Measurements from ENCODE around the gene APC.

Gene APC

DNA sequence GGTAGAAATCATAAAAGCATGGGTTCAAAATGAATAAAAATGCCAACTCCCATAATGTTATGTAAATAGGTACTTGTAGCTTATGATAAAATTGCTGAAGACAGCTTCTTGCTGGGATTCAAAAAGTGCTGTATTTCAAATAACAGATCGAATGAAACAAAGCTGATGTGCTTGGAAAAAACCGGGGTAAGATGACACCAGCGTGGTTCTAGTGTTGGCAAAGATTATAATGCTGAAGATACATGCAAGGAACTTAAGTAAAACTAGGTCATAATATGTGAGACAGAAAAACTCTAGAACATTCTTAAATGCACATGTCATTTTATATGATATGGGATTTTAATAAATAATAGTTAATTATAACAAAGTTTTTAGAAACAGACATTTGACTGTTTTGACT, 44.4 kb upstream of the APC start:
- no peak overlapping the region for H3K4me3 ChIP-seq (ENCODE audit: control insufficient read depth in 1 of 7, extremely low read depth in 1 of 7, insufficient read depth in 4 of 7, low read depth in 2 of 7, low read length in 6 of 7)
- H3K9me3 ChIP-seq (ENCODE audit: control extremely low read depth in 1 of 5, control insufficient read depth in 4 of 5, insufficient read depth in 2 of 5, low read depth in 1 of 5, low read length in 4 of 5), result no peaks in the 10 kb centered on the region
- CTCF ChIA-PET, result interaction anchor here (1.0 to 5.3 kb wide), 4 partner anchors 43 to 145 kb away, joined by 3 to 48 read pairs (median 3); no protein-coding TSS in a partner anchor
- H3K27me3 ChIP-seq (replicated peaks in 2 of 5; ENCODE audit: control insufficient read depth in 4 of 5, insufficient read depth in 5 of 5, low read length in 4 of 5), result peaks cover 0 to 2% (median 0%) of the 10 kb centered on the region in 5 experiments
- no peak for DNase-seq
- H3K36me3 ChIP-seq (ENCODE audit: control insufficient read depth in 4 of 4, insufficient read depth in 4 of 4, low read length in 3 of 4), result no peaks in the 10 kb centered on the region
- WGBS (ENCODE audit: insufficient coverage), result 100% methylated on average over 3 of the region's 3 CpGs
- POLR2A ChIA-PET, result interaction anchor here (0.6 kb wide), 2 partner anchors 66 to 906 kb away, joined by 3 to 4 read pairs; no protein-coding TSS in a partner anchor
- peaks cover 0 to 6% (median 0%) of the 10 kb centered on the region in 4 experiments for H3K4me1 ChIP-seq (ENCODE audit: control extremely low read depth in 1 of 4, control insufficient read depth in 4 of 4, insufficient read depth in 4 of 4, low read length in 3 of 4)
- H3K27ac ChIP-seq (ENCODE audit: insufficient read depth in 1 of 2, low read depth in 1 of 2, low read length in 2 of 2, poor library complexity in 1 of 2, severe bottlenecking in 2 of 2), result no peak overlapping the region

DNA sequence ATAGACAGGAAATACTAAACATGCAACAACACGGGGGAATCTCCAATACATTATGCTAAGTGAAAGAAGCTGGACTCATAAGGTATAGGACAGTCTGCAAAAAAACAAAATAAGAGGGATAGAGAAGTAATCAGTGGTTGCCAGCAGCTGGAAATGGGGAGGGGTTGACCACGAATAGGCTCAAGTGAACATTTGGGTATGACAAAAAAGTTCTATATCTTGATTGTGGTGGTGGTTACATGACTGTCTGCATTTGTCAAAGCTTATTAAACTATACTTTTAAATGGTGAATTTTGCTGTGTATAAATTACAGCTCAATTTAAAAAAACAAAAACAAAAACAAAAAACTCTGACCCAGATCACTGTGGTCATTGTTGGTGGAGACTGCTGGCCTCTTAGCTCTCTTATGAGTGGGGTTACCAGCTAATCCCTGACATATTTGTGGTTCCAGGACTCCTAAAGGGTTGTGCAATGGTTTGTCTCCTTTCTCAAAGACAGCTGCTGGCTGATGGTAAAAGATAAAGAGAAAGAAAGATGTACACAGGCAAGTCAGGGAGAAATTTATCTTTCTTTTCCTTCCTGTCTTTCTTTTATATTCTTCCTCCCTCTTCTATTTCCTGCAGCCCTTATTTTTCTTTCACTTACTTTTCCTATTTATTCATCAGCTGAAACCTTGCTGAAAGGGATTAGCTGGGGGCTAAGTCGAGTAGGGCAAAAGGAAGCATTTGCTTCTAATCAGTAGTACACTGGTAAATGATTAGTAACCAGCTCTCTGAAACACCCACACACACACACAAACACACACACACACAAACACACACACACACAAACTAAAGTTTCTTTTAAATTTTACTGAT, 42.6 kb upstream of the APC start:
- ChIA-PET CTCF (interaction anchor here (0.8 to 1.4 kb wide), 6 partner anchors 13 to 80 kb away, joined by 3 to 5 read pairs (median 3); no protein-coding TSS in a partner anchor), POLR2A (no interaction called here)
- Histone ChIP-seq H3K36me3 (ENCODE audit: control insufficient read depth in 4 of 4, insufficient read depth in 4 of 4, low read length in 3 of 4) (no peaks in the 10 kb centered on the region), H3K4me3 (ENCODE audit: control insufficient read depth in 1 of 7, extremely low read depth in 1 of 7, insufficient read depth in 4 of 7, low read depth in 2 of 7, low read length in 6 of 7) (no peak overlapping the region), H3K4me1 (ENCODE audit: control extremely low read depth in 1 of 4, control insufficient read depth in 4 of 4, insufficient read depth in 4 of 4, low read length in 3 of 4) (peaks cover 0 to 6% (median 0%) of the 10 kb centered on the region in 4 experiments), H3K27ac (ENCODE audit: insufficient read depth in 1 of 2, low read depth in 1 of 2, low read length in 2 of 2, poor library complexity in 1 of 2, severe bottlenecking in 2 of 2) (peak overlapping the region in 1 of 2 experiments; percentile 44), H3K9me3 (ENCODE audit: control extremely low read depth in 1 of 5, control insufficient read depth in 4 of 5, insufficient read depth in 2 of 5, low read depth in 1 of 5, low read length in 4 of 5) (no peaks in the 10 kb centered on the region), H3K27me3 (replicated peaks in 2 of 5; ENCODE audit: control insufficient read depth in 4 of 5, insufficient read depth in 5 of 5, low read length in 4 of 5) (peaks cover 0 to 2% (median 0%) of the 10 kb centered on the region in 5 experiments)
- peak in 2 of 3 donors; percentile 64 to 77 for DNase-seq
- WGBS (ENCODE audit: insufficient coverage), result no CpG with 5 or more reads among the region's 3 CpGs

DNA sequence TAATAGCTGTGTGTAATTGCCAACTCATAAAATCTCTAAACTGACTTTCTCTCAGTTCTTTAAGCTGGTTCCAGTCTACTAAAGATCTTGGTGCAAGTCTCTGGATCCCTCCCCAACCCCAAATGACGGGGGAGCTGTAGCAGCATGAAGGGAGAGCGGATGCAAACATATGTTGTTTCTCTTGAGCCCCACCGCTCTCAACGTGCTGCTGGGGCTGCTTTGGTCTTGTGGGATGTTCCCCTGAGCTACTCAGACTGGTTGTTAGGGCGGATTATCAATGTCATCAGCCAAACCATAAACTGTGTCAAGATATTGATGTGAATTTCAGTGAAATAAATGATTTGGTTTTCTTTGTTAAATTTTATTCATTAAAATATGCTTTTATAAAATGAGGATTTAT, 40.9 kb upstream of the APC start:
- Histone ChIP-seq H3K27me3 (replicated peaks in 2 of 5; ENCODE audit: control insufficient read depth in 4 of 5, insufficient read depth in 5 of 5, low read length in 4 of 5) (peaks cover 0 to 2% (median 0%) of the 10 kb centered on the region in 5 experiments), H3K4me1 (ENCODE audit: control extremely low read depth in 1 of 4, control insufficient read depth in 4 of 4, insufficient read depth in 4 of 4, low read length in 3 of 4) (peaks cover 0 to 6% (median 0%) of the 10 kb centered on the region in 4 experiments), H3K4me3 (ENCODE audit: control insufficient read depth in 1 of 7, extremely low read depth in 1 of 7, insufficient read depth in 4 of 7, low read depth in 2 of 7, low read length in 6 of 7) (no peak overlapping the region), H3K9me3 (ENCODE audit: control extremely low read depth in 1 of 5, control insufficient read depth in 4 of 5, insufficient read depth in 2 of 5, low read depth in 1 of 5, low read length in 4 of 5) (no peaks in the 10 kb centered on the region), H3K36me3 (ENCODE audit: control insufficient read depth in 4 of 4, insufficient read depth in 4 of 4, low read length in 3 of 4) (no peaks in the 10 kb centered on the region), H3K27ac (ENCODE audit: insufficient read depth in 1 of 2, low read depth in 1 of 2, low read length in 2 of 2, poor library complexity in 1 of 2, severe bottlenecking in 2 of 2) (no peak overlapping the region)
- ChIA-PET CTCF (interaction anchor here (0.7 to 1.6 kb wide), 3 partner anchors 40 to 299 kb away, joined by 3 to 5 read pairs (median 3); no protein-coding TSS in a partner anchor), POLR2A (no interaction called here)
- WGBS (ENCODE audit: insufficient coverage), result no CpG with 5 or more reads among the region's 5 CpGs
- DNase-seq, result no peak

DNA sequence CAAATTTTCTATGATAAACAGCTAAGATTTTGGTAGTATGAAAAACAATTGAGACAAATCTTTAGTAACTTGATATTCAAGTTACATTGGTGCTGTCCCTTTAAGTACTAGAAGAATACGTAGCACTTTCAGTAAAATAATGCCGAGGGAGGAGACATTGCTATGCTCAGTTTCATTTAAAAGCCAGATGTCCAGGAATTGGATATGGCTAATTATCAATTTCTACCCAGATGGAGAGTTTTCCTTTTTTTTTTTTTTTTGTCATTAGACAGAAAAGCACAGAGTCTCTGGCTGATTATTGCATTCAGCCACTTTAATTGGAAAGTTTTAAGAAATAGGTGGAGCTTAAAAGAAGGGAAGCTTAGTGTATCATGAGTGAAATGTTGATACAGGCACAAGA, 40.4 kb upstream of the APC start:
- CTCF ChIA-PET, result interaction anchor here (0.8 to 1.6 kb wide), 4 partner anchors 40 to 146 kb away, joined by 3 to 5 read pairs (median 4); no protein-coding TSS in a partner anchor
- Histone ChIP-seq H3K9me3 (ENCODE audit: control extremely low read depth in 1 of 5, control insufficient read depth in 4 of 5, insufficient read depth in 2 of 5, low read depth in 1 of 5, low read length in 4 of 5) (no peaks in the 10 kb centered on the region), H3K4me3 (ENCODE audit: control insufficient read depth in 1 of 7, extremely low read depth in 1 of 7, insufficient read depth in 4 of 7, low read depth in 2 of 7, low read length in 6 of 7) (no peak overlapping the region), H3K36me3 (ENCODE audit: control insufficient read depth in 4 of 4, insufficient read depth in 4 of 4, low read length in 3 of 4) (no peaks in the 10 kb centered on the region), H3K4me1 (ENCODE audit: control extremely low read depth in 1 of 4, control insufficient read depth in 4 of 4, insufficient read depth in 4 of 4, low read length in 3 of 4) (peaks cover 0 to 6% (median 0%) of the 10 kb centered on the region in 4 experiments), H3K27ac (ENCODE audit: insufficient read depth in 1 of 2, low read depth in 1 of 2, low read length in 2 of 2, poor library complexity in 1 of 2, severe bottlenecking in 2 of 2) (no peak overlapping the region), H3K27me3 (replicated peaks in 2 of 5; ENCODE audit: control insufficient read depth in 4 of 5, insufficient read depth in 5 of 5, low read length in 4 of 5) (peaks cover 0 to 2% (median 0%) of the 10 kb centered on the region in 5 experiments)
- WGBS (ENCODE audit: insufficient coverage), result 93% methylated on average over 2 of the region's 2 CpGs
- no peak for DNase-seq
- POLR2A ChIA-PET, result no interaction called here

DNA sequence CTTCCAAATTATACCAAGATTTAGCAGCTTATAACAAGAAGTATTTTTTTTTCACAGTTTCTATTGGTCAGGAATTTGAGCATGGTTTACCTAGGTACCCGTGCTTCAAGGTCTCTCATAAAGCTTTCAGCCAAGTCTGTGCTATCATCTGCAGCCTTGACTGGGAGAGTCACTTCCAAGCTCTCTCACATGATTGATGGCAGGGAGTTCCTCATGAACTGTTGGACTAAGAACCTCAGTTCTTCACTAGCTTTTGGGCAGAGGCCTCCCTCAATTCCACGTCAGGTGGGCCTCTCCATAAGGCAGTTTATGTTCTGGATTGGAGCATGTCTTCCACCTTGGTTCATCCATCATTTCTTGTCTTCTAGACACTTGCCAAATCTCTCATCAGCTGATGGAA, 39.9 kb upstream of the APC start:
- DNase-seq, result no peak
- ChIA-PET CTCF (interaction anchor here (0.8 to 1.6 kb wide), 4 partner anchors 39 to 147 kb away, joined by 3 to 5 read pairs (median 4); no protein-coding TSS in a partner anchor), POLR2A (no interaction called here)
- peaks cover 0 to 6% (median 0%) of the 10 kb centered on the region in 4 experiments for H3K4me1 ChIP-seq (ENCODE audit: control extremely low read depth in 1 of 4, control insufficient read depth in 4 of 4, insufficient read depth in 4 of 4, low read length in 3 of 4)
- H3K9me3 ChIP-seq (ENCODE audit: control extremely low read depth in 1 of 5, control insufficient read depth in 4 of 5, insufficient read depth in 2 of 5, low read depth in 1 of 5, low read length in 4 of 5), result no peaks in the 10 kb centered on the region
- H3K36me3 ChIP-seq (ENCODE audit: control insufficient read depth in 4 of 4, insufficient read depth in 4 of 4, low read length in 3 of 4), result no peaks in the 10 kb centered on the region
- H3K27me3 ChIP-seq (replicated peaks in 2 of 5; ENCODE audit: control insufficient read depth in 4 of 5, insufficient read depth in 5 of 5, low read length in 4 of 5), result peaks cover 0 to 2% (median 0%) of the 10 kb centered on the region in 5 experiments
- 92% methylated on average over 2 of the region's 2 CpGs for WGBS (ENCODE audit: insufficient coverage)
- no peak overlapping the region for H3K4me3 ChIP-seq (ENCODE audit: control insufficient read depth in 1 of 7, extremely low read depth in 1 of 7, insufficient read depth in 4 of 7, low read depth in 2 of 7, low read length in 6 of 7)
- no peak overlapping the region for H3K27ac ChIP-seq (ENCODE audit: insufficient read depth in 1 of 2, low read depth in 1 of 2, low read length in 2 of 2, poor library complexity in 1 of 2, severe bottlenecking in 2 of 2)

DNA sequence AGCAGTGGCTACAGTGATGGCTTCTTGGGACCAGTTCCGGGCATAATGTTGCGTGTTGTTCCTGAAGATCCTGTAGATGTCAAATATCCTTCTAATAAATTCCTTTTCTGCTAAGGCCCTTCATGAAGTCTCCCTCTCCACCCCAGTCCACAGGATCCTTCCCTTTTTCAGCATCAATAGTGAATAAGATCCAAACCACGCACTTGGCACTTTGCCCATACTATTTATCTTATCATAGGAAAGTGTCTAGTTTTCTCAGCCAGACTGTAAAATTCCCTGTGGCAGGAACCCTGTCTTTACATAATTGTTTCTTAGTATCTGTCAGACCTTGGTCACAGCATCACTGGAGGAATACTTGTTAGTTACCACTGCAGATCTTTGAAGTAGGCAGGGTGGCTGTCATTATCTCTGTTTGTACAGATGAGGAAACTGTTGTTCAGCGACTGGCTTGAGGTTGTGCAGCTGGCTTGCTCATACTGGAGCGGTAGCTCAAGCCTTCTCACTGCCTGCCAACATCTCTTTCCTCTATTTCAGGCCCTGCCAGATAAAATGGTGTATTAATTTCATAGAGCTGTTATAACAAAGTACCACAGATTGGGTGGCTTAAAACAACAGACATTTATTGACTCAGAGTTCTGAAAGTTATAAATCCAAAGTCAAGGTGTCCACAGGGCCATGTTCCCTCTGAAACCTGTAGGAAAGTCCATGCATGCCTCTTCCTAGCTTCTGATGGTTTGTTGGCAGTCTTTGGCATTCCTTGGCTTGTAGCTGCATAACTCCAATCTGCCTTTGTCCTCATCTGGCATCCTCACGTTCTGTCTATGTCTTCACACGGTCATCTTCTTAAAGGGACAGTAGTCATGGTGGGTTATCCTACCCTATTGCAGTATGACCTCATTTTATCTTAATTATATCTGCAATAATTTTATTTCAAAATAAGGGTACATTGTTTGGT, 33.5 kb upstream of the APC start:
- no peaks in the 10 kb centered on the region for H3K36me3 ChIP-seq (ENCODE audit: control insufficient read depth in 4 of 4, insufficient read depth in 4 of 4, low read length in 3 of 4)
- no peaks in the 10 kb centered on the region for H3K27me3 ChIP-seq (replicated peaks in 2 of 5; ENCODE audit: control insufficient read depth in 4 of 5, insufficient read depth in 5 of 5, low read length in 4 of 5)
- peak; percentile 34 to 80 (median 68) for DNase-seq
- H3K4me3 ChIP-seq (ENCODE audit: control insufficient read depth in 1 of 7, extremely low read depth in 1 of 7, insufficient read depth in 4 of 7, low read depth in 2 of 7, low read length in 6 of 7), result no peak overlapping the region
- H3K27ac ChIP-seq (ENCODE audit: insufficient read depth in 1 of 2, low read depth in 1 of 2, low read length in 2 of 2, poor library complexity in 1 of 2, severe bottlenecking in 2 of 2), result no peak overlapping the region
- ChIA-PET CTCF (interaction anchor here (0.8 kb wide), 1 partner anchor 12 kb away, joined by 3 read pairs; no protein-coding TSS in a partner anchor), POLR2A (interaction anchor here (0.6 kb wide), 2 partner anchors 92 to 1621 kb away, joined by 3 to 4 read pairs; no protein-coding TSS in a partner anchor)
- H3K4me1 ChIP-seq (ENCODE audit: control extremely low read depth in 1 of 4, control insufficient read depth in 4 of 4, insufficient read depth in 4 of 4, low read length in 3 of 4), result peaks cover 0 to 19% (median 13%) of the 10 kb centered on the region in 4 experiments
- no peaks in the 10 kb centered on the region for H3K9me3 ChIP-seq (ENCODE audit: control extremely low read depth in 1 of 5, control insufficient read depth in 4 of 5, insufficient read depth in 2 of 5, low read depth in 1 of 5, low read length in 4 of 5)
- 50% methylated on average over 2 of the region's 7 CpGs for WGBS (ENCODE audit: insufficient coverage)
